Gastroesophageal sphincter (tissue), 4 donors: ENCODE measurements around the gene KCND2. TPM values are rescaled to one million over a fixed set of nuclear protein-coding genes. Genes with fewer than 3 reads are reported as not detected.
"Not testable (repeated sequence)": the region's sequence is repeated elsewhere in the genome, so short reads cannot be mapped to it uniquely, and the experiment has no call there.

ENCODE experiments used
- ATAC-seq: fragments of 150-250 bp; one replicate; pipeline ENCODE4 v1.9.1; 2016; ENCODE audit warnings: mild to moderate bottlenecking, moderate library complexity
- H3K27ac ChIP-seq, 4 donors: fragments of 200-600 bp; sonication (generic) in 3 of 4; 1 replicate in 3 of 4; 2 replicates in 1 of 4; pipeline ENCODE4 v1.5.1; 2016 to 2019
- H3K27me3 ChIP-seq: fragments of 200-600 bp; sonication (generic); one replicate; pipeline ENCODE4 v1.5.1; 2019
- H3K36me3 ChIP-seq, 2 donors: fragments of 200-600 bp; sonication (generic); one replicate each; pipeline ENCODE4 v1.5.1; 2019; ENCODE audit warnings: control low read depth in 1 of 2
- H3K4me1 ChIP-seq, 3 donors: fragments of 200-600 bp; sonication (generic); 1 replicate in 2 of 3; 2 replicates in 1 of 3; pipeline ENCODE4 v1.5.1; 2016 to 2019; ENCODE audit warnings: control low read depth in 2 of 3
- H3K4me3 ChIP-seq, 2 donors: fragments of 200-600 bp; sonication (generic); one replicate each; pipeline ENCODE4 v1.5.1; 2019; ENCODE audit warnings: mild to moderate bottlenecking in 1 of 2, moderate library complexity in 1 of 2
- H3K9me3 ChIP-seq, 3 donors: fragments of 200-600 bp; sonication (generic); one replicate each; pipeline ENCODE4 v1.5.1; 2017 to 2019; ENCODE audit warnings: control low read depth in 2 of 3
- EP300 ChIP-seq: sonication (generic); formaldehyde crosslinking; IDR thresholded peaks from one replicate; pipeline ENCODE4 v1.6.1; 2017; ENCODE audit warnings: antibody characterized with exemption, mild to moderate bottlenecking
- POLR2A ChIP-seq, 2 donors: fragments of 450-650 bp; IDR thresholded peaks; one replicate each; pipeline ENCODE4 v1.6.1; 2017; ENCODE audit warnings: antibody characterized with exemption in 2 of 2, mild to moderate bottlenecking in 2 of 2, moderate library complexity in 1 of 2
- POLR2AphosphoS5 ChIP-seq: sonication (generic); formaldehyde crosslinking; IDR thresholded peaks from one replicate; pipeline ENCODE4 v1.6.1; 2017; ENCODE audit warnings: antibody characterized with exemption
- WGBS, 2 donors: methylation state at CpG; one replicate each; pipeline ENCODE4 v1.1.5; 2018; ENCODE audit warnings: low coverage in 1 of 2; 5-methylcytosine and 5-hydroxymethylcytosine counted together
- total RNA-seq, 4 donors: library from RNA; depleted of rRNA; stranded (reverse); fragments of >200 nt; gene quantifications; one replicate each; pipeline ENCODE4 v1.1.0, GENCODE V29; 2016
- TF ChIP-seq, protein P1 (sequence below), 4 experiments: fragments of 200-600 bp in 2 of 4; fragments of 450-650 bp in 2 of 4; sonication (generic) in 1 of 4; IDR thresholded peaks; one replicate each; pipeline ENCODE4 v1.5.1; 2017 to 2019; ENCODE audit warnings: antibody characterized with exemption in 4 of 4, mild to moderate bottlenecking in 2 of 4, moderate library complexity in 2 of 4

KCND2 gene
- under 1 TPM; 0.40 to 0.93 (median 0.66) TPM for total RNA-seq

DNA sequence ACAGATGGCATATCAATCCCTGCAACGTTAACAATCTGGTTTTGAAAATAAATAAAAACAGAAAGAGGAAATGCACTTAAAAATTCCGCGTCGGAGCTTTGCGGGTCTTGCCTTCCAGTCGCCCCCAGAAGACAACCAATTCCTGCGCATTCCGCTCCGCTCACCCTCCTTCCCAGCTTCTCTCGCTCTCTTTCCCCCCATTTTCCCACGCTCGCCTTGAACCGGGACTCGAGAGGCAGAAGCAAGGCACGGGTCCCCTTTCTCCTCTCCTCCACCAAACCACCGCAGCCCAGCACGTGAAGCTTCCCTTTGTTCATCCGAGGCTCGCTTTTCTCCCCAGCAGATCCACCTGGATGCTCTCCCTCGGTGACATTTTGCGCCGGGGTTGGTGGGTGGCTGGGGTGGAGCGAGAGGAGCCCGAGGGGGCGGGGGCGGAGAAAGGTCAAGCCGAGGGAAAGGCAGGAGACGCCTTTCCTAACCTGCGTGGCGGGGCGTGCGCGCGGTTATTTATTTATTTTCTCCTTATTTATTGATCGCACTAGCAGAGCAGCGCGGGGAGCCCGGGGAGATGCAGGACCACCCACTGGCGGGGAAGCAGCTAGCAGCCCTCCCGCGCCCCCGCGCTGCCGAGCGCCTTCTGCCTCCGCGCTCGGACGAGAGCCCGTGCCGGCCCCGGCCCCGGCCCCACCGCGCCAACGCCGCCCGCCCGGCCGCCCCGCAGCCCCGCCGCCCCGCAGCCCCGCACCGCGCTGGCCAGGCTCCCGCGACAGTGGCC, at the start of gene KCND2:
Gene KCND2 (plus strand): TSS at position 475 of the 775 bp plus-strand sequence.
- H3K4me3 ChIP-seq = peak within 1 kb of the TSS; percentile 29 to 52
- ATAC-seq = peak; percentile 29
- H3K27me3 ChIP-seq = peaks cover 40% of the 10 kb centered on the region
- 0 to 1% methylated on average over 18 to 20 of the region's 69 CpGs for WGBS, 2 donors
- peak within 1 kb of the TSS in 1 of 4 donors; percentile 44 for H3K27ac ChIP-seq
- peaks cover 0 to 18% (median 0%) of the 10 kb centered on the region in 3 donors for H3K4me1 ChIP-seq
- no peaks in the 10 kb centered on the region for H3K9me3 ChIP-seq
- no peak for TF ChIP-seq POLR2AphosphoS5
- TF ChIP-seq EP300 = no peak
- no peak for TF ChIP-seq POLR2A (IDR thresholded peaks at IDR 0.05)
- TF ChIP-seq, protein P1, sequence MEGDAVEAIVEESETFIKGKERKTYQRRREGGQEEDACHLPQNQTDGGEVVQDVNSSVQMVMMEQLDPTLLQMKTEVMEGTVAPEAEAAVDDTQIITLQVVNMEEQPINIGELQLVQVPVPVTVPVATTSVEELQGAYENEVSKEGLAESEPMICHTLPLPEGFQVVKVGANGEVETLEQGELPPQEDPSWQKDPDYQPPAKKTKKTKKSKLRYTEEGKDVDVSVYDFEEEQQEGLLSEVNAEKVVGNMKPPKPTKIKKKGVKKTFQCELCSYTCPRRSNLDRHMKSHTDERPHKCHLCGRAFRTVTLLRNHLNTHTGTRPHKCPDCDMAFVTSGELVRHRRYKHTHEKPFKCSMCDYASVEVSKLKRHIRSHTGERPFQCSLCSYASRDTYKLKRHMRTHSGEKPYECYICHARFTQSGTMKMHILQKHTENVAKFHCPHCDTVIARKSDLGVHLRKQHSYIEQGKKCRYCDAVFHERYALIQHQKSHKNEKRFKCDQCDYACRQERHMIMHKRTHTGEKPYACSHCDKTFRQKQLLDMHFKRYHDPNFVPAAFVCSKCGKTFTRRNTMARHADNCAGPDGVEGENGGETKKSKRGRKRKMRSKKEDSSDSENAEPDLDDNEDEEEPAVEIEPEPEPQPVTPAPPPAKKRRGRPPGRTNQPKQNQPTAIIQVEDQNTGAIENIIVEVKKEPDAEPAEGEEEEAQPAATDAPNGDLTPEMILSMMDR (IDR thresholded peaks at IDR 0.05) = no peak
- no peaks in the 10 kb centered on the region for H3K36me3 ChIP-seq

DNA sequence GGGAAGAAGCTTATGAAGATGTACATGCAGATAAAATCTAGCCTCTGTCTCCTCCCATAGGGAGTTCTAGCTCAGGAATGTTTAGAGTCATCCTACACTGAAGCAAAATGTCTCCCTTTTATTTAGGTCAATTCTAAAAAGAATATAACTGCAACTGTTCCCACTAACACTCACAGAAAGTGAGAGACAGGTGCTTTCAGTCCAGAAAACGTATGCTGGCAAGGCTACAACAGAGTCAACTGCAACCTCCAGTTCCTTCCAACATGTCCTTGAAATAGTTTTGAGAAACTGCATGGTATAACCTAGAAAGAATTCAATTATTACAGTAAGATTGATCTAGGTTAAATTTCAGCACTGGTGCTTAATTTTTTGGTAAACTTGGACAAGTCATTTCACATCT, 46.8 kb upstream of the KCND2 start:
- TF ChIP-seq POLR2AphosphoS5 = no peak
- no peak for TF ChIP-seq EP300
- TF ChIP-seq, protein P1 (IDR thresholded peaks at IDR 0.05) = no peak
- no peak for TF ChIP-seq POLR2A (IDR thresholded peaks at IDR 0.05)
- Histone ChIP-seq H3K4me1 (peaks cover 0 to 6% (median 0%) of the 10 kb centered on the region in 3 donors), H3K27ac (no peak overlapping the region), H3K27me3 (no peaks in the 10 kb centered on the region), H3K9me3 (no peaks in the 10 kb centered on the region), H3K36me3 (no peaks in the 10 kb centered on the region), H3K4me3 (no peak overlapping the region)
- no peak for ATAC-seq
- WGBS, 2 donors = 42 to 67% methylated on average over 1 of the region's 1 CpG

DNA sequence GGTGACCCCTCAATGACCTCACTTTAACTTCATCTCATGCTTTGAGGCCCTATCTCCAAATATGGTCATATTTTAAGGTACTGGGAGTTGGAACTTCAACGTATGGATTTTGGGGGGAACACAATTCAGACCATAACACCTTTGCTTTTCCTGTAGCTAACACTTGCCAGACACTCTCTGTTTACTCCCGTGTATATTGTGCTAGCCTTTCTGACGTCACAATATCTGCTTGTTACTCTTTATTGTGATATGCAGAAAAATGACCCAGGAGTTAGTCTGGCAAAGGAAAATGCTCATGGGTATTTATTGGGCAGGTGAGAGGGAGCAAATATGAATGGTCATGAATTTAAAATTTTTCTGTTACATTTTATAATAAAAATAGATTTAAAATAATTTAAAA, 45.7 kb upstream of the KCND2 start:
- Histone ChIP-seq H3K27ac (no peak overlapping the region), H3K9me3 (no peaks in the 10 kb centered on the region), H3K36me3 (no peaks in the 10 kb centered on the region), H3K4me1 (no peaks in the 10 kb centered on the region), H3K4me3 (no peak overlapping the region), H3K27me3 (no peaks in the 10 kb centered on the region)
- TF ChIP-seq POLR2A (IDR thresholded peaks at IDR 0.05) (no peak), EP300 (no peak), POLR2AphosphoS5 (no peak)
- TF ChIP-seq, protein P1 (IDR thresholded peaks at IDR 0.05) = no peak
- ATAC-seq = no peak
- WGBS, 2 donors = 54 to 69% methylated on average over 3 of the region's 3 CpGs

DNA sequence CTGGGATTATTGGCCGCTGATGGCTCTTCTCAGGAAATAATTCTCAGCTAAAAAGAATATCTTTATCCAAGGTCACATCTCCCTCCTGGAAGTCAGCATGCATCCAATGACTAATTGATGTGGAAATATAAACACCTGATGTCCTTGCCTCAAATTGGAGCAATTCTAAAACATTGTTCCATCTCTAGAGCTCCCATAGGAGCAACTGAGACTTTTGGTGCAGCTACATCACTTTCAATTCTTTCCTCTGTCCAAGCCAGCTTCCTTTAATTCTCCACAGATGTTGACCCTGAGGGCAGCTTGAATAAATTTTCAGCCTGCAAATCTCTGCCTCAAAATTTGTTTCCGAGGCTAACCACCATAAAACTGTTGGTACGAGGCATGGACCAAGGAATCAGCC, 43.9 kb upstream of the KCND2 start:
- 39 to 55% methylated on average over 1 to 3 of the region's 3 CpGs for WGBS, 2 donors
- Histone ChIP-seq H3K36me3 (no peaks in the 10 kb centered on the region), H3K27me3 (no peaks in the 10 kb centered on the region), H3K4me1 (no peaks in the 10 kb centered on the region), H3K27ac (no peak overlapping the region), H3K4me3 (no peak overlapping the region), H3K9me3 (no peaks in the 10 kb centered on the region)
- TF ChIP-seq POLR2A (IDR thresholded peaks at IDR 0.05) (no peak), POLR2AphosphoS5 (no peak), EP300 (no peak)
- TF ChIP-seq, protein P1 (IDR thresholded peaks at IDR 0.05) = no peak
- ATAC-seq = no peak

DNA sequence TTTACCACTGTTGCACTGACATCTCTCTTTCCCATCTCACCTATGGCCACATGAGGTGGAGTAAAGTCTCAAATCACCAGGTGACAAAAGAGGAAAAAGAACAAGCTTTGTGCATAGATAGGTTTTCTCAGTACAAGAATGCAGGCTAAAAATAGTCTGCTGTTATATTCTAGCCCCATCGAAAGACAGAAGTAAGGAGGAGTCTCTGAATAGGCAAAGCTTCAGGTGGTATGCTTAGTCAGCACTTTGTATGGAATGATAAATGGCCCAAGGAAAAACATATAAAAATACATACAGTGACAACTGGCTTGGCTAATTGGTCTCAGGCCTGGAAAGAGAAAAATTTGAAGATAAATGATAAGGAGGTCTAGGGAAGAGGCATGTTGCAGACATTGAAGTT, 39.6 kb upstream of the KCND2 start:
- no peaks in the 10 kb centered on the region for H3K9me3 ChIP-seq
- TF ChIP-seq EP300 (no peak), POLR2A (IDR thresholded peaks at IDR 0.05) (no peak), POLR2AphosphoS5 (no peak)
- TF ChIP-seq, protein P1 (IDR thresholded peaks at IDR 0.05) = no peak
- H3K27ac ChIP-seq = no peak overlapping the region
- no peaks in the 10 kb centered on the region for H3K36me3 ChIP-seq
- ATAC-seq = no peak
- no peaks in the 10 kb centered on the region for H3K4me1 ChIP-seq
- no peak overlapping the region for H3K4me3 ChIP-seq
- no peaks in the 10 kb centered on the region for H3K27me3 ChIP-seq
- WGBS, 2 donors = 33 to 71% methylated on average over 1 of the region's 1 CpG

DNA sequence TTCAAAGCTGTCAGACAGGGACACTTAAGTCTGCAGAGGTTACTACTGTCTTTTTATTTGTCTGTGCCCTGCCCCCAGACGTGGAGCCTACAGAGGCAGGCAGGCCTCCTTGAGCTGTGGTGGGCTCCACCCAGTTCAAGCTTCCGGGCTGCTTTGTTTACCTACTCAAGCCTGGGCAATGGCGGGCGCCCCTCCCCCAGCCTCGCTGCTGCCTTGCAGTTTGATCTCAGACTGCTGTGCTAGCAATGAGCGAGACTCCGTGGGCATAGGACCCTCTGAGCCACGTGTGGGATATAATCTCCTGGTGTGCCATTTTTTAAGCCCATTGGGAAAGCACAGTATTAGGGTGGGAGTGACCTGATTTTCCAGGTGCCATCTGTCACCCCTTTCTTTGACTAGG, 32.6 kb upstream of the KCND2 start:
- WGBS, 2 donors = no CpG with 5 or more reads among the region's 8 CpGs
- not testable (repeated sequence) for H3K27ac ChIP-seq

More for the DNA sequence above, 32.6 kb upstream of the KCND2 start:
- not testable (repeated sequence) for H3K4me3 ChIP-seq, H3K4me1 ChIP-seq, H3K36me3 ChIP-seq, ATAC-seq, H3K9me3 ChIP-seq, H3K27me3 ChIP-seq
